ENCODE results near the gene NPAT. TPM values are rescaled to one million over a fixed set of nuclear protein-coding genes. Genes with fewer than 3 reads are reported as not detected.

The NPAT gene
- total and polyA plus RNA-seq, 9 of the 15 experiments (the other 6 are each of a cell fraction or from before 2014, with no cell fraction given), result 8.8 to 30.0 (median 22.1) TPM

DNA sequence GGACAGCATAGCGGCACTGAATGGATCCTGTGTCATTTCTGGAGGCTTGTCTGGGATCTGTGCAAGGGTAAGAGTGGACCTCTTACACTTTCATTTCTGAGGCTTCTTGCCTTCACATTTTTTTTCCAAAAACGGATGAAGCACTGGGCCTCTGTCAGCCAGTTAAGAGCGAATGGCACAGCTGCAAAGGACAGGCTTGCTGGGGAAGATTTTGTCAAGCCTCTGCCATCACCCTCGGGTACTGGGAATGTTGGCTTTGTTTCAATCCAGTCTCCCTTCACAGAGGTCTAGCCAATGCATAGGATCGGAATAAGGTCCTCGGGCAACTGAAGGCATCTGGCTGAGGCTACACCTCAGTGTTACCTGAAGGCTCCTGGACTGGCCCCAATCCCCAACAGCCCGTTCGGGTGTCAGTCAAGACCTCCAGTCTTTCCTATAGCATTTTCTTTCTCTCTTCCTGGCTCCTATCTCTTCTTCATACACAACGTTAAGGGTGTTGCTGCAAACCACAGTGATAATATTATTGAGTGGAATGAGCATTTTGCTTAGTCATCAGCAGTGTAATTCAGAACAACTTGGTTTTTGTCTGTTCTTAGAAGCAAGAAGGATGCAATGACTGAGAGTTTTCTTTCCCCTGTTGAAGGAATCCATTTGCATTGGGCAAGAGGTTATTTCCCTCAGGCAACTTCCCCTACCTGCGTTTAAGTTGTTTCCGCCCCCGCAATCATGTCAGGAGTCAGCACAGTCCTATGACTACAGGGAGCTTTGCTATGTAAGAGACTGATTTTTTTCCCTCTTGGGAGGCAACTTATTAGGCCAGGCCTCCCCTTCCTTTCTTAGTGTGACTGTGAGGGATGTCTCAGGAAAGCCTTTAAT is 22.8 kb downstream of the NPAT start (continued):
- TF ChIP-seq, protein P1, sequence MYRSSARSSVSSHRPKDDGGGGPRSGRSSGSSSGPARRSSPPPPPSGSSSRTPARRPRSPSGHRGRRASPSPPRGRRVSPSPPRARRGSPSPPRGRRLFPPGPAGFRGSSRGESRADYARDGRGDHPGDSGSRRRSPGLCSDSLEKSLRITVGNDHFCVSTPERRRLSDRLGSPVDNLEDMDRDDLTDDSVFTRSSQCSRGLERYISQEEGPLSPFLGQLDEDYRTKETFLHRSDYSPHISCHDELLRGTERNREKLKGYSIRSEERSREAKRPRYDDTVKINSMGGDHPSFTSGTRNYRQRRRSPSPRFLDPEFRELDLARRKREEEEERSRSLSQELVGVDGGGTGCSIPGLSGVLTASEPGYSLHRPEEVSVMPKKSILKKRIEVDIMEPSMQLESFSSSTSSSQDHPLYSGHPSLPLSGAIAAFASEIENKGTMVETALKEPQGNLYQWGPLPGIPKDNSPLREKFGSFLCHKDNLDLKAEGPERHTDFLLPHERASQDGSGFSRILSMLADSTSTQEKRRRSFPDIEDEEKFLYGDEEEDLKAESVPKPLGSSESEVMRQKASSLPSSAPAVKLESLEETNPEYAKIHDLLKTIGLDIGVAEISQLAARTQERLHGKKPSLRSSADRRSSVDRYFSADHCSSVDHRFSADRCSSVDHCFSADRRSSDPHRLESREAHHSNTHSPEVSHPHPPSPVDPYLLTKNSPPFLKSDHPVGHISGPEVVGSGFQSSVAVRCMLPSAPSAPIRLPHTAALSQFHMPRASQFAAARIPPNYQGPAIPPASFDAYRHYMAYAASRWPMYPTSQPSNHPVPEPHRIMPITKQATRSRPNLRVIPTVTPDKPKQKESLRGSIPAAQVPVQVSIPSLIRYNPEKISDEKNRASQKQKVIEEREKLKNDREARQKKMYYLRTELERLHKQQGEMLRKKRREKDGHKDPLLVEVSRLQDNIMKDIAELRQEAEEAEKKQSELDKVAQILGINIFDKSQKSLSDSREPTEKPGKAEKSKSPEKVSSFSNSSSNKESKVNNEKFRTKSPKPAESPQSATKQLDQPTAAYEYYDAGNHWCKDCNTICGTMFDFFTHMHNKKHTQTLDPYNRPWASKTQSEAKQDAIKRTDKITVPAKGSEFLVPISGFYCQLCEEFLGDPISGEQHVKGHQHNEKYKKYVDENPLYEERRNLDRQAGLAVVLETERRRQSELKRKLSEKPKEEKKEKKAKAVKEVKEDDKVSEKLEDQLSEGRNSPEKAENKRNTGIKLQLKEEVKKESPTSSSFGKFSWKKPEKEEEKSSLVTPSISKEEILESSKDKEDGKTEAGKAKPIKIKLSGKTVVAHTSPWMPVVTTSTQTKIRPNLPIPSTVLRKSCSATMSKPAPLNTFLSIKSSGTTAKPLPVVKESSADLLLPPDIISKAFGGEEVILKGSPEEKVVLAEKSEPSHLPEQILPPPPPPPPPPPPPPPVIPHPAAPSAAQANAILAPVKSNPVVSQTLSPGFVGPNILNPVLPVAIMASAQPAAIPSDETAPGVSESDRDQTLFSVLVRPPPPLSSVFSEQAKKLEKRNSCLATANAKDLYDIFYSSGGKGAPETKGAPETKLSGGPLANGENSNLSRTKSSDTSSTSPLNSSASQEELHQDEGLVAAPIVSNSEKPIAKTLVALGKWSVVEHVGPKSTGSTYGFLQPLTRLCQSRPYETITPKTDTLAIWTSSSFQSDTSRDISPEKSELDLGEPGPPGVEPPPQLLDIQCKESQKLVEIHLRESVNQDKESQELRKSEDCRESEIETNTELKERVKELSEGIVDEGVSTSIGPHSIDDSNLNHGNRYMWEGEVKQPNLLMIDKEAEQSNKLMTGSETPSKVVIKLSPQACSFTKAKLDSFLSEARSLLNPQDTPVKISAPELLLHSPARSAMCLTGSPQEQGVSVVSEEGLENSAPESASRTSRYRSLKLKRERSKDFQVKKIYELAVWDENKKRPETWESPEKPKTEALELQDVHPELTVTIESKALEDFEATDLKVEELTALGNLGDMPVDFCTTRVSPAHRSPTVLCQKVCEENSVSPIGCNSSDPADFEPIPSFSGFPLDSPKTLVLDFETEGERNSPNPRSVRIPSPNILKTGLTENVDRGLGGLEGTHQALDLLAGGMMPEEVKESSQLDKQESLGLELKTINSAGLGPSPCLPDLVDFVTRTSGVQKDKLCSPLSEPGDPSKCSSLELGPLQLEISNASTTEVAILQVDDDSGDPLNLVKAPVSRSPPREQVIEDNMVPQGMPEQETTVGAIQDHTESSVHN (IDR thresholded peaks at IDR 0.05; ENCODE audit: borderline replicate concordance in 1 of 2, low read depth in 1 of 2), result 0 out of 4 replicates have a peak, but pooled peaks of 1 of the 2 experiments have one; percentile 30
- no peak for TF ChIP-seq MYBL2 (IDR thresholded peaks at IDR 0.05; ENCODE audit: low read depth)
- TF ChIP-seq MYBL2 (CRISPR knock-in tag; IDR thresholded peaks at IDR 0.05; ENCODE audit: borderline replicate concordance), result no peak
- TF ChIP-seq POLR2AphosphoS2 (IDR thresholded peaks at IDR 0.05; ENCODE audit: low read length), result no peak
- no peak for TF ChIP-seq ZNF133 (CRISPR knock-in tag; IDR thresholded peaks at IDR 0.05)
- TF ChIP-seq, protein P2, sequence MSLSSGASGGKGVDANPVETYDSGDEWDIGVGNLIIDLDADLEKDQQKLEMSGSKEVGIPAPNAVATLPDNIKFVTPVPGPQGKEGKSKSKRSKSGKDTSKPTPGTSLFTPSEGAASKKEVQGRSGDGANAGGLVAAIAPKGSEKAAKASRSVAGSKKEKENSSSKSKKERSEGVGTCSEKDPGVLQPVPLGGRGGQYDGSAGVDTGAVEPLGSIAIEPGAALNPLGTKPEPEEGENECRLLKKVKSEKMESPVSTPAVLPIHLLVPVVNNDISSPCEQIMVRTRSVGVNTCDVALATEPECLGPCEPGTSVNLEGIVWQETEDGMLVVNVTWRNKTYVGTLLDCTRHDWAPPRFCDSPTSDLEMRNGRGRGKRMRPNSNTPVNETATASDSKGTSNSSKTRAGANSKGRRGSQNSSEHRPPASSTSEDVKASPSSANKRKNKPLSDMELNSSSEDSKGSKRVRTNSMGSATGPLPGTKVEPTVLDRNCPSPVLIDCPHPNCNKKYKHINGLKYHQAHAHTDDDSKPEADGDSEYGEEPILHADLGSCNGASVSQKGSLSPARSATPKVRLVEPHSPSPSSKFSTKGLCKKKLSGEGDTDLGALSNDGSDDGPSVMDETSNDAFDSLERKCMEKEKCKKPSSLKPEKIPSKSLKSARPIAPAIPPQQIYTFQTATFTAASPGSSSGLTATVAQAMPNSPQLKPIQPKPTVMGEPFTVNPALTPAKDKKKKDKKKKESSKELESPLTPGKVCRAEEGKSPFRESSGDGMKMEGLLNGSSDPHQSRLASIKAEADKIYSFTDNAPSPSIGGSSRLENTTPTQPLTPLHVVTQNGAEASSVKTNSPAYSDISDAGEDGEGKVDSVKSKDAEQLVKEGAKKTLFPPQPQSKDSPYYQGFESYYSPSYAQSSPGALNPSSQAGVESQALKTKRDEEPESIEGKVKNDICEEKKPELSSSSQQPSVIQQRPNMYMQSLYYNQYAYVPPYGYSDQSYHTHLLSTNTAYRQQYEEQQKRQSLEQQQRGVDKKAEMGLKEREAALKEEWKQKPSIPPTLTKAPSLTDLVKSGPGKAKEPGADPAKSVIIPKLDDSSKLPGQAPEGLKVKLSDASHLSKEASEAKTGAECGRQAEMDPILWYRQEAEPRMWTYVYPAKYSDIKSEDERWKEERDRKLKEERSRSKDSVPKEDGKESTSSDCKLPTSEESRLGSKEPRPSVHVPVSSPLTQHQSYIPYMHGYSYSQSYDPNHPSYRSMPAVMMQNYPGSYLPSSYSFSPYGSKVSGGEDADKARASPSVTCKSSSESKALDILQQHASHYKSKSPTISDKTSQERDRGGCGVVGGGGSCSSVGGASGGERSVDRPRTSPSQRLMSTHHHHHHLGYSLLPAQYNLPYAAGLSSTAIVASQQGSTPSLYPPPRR (CRISPR knock-in tag; IDR thresholded peaks at IDR 0.05; ENCODE audit: borderline replicate concordance), result no peak
- peak; percentile 84 for TF ChIP-seq ZNF24 (IDR thresholded peaks at IDR 0.05)
- TF ChIP-seq ADNP (tag; IDR thresholded peaks at IDR 0.05), result no peak
- no peak for TF ChIP-seq TARDBP (IDR thresholded peaks at IDR 0.05)
- no peak for TF ChIP-seq TGIF2 (CRISPR knock-in tag; IDR thresholded peaks at IDR 0.05)
- TF ChIP-seq ZFPM2 (CRISPR knock-in tag; IDR thresholded peaks at IDR 0.05), result no peak
- no peak; a peak in 1 of 3 replicates for TF ChIP-seq CBX3 (IDR thresholded peaks at IDR 0.05; ENCODE audit: borderline replicate concordance in 1 of 2, low read length in 2 of 2)
- TF ChIP-seq, protein P3, sequence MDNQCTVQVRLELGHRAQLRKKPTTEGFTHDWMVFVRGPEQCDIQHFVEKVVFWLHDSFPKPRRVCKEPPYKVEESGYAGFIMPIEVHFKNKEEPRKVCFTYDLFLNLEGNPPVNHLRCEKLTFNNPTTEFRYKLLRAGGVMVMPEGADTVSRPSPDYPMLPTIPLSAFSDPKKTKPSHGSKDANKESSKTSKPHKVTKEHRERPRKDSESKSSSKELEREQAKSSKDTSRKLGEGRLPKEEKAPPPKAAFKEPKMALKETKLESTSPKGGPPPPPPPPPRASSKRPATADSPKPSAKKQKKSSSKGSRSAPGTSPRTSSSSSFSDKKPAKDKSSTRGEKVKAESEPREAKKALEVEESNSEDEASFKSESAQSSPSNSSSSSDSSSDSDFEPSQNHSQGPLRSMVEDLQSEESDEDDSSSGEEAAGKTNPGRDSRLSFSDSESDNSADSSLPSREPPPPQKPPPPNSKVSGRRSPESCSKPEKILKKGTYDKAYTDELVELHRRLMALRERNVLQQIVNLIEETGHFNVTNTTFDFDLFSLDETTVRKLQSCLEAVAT (IDR thresholded peaks at IDR 0.05), result no peak

Data from K562 (cell line).